Pancreas (tissue), 10 donors: ENCODE results near the gene DEAF1. TPM values are rescaled to one million over a fixed set of nuclear protein-coding genes. Genes with fewer than 3 reads are reported as not detected.
A peak's percentile ranks its signal among the peaks of the same experiment; 100 is the strongest.

ENCODE experiments used
- ATAC-seq, 4 donors: fragments of 200-7000 bp; cut with Tn5 transposase; one replicate each; pipeline versions ENCODE4 v1.8.0 to v1.9.1; 2020; ENCODE audit warnings: mild to moderate bottlenecking in 4 of 4, moderate library complexity in 4 of 4
- DNase-seq, 6 donors: peaks; one replicate each; pipeline ENCODE4 v3.0.0-alpha.2; 2020
- FAIRE-seq: peaks from 2 replicates; lab custom pipeline; 2012; peaks lifted over from hg19 to GRCh38; lab: Jason Lieb, UNC
- H3K27ac ChIP-seq, 4 donors: fragments of 200-600 bp; sonication (generic); 1 replicate in 3 of 4; 2 replicates in 1 of 4; pipeline versions ENCODE4 v1.5.0 to v1.8.0; 2020
- H3K27me3 ChIP-seq, 4 donors: fragments of 200-600 bp; one replicate each; pipeline ENCODE4 v1.8.0; 2021
- H3K36me3 ChIP-seq, 3 donors: fragments of 200-600 bp; sonication (generic) in 1 of 3; one replicate each; pipeline versions ENCODE4 v1.5.0 to v1.8.0; 2020 to 2021
- H3K4me1 ChIP-seq, 3 donors: fragments of 200-600 bp; one replicate each; pipeline ENCODE4 v1.8.0; 2021
- H3K4me3 ChIP-seq, 4 donors: fragments of 200-600 bp; sonication (generic) in 2 of 4; one replicate each; pipeline versions ENCODE4 v1.5.0 to v1.8.0; 2020 to 2021
- H3K9me3 ChIP-seq, 4 donors: fragments of 200-600 bp; one replicate each; pipeline ENCODE4 v1.8.0; 2021
- WGBS, 2 donors: extraction: QIAGEN DNeasy Blood & Tissue Kit; methylation state at CpG; one replicate each; pipeline ENCODE4 v1.1.7; 2013; 5-methylcytosine and 5-hydroxymethylcytosine counted together
- intact Hi-C, 3 donors: fragments of 100-400 bp; cut with DNase I; formaldehyde crosslinking; loops; one replicate each; pipeline versions ENCODE4 v1.11.1 to v1.14.2; 2022
- polyA plus RNA-seq, 2 donors: library from polyadenylated mRNA; stranded (reverse); fragments of 200-250 nt; gene quantifications; one replicate each; pipeline ENCODE4 v1.2.3, GENCODE V29; 2013
- total RNA-seq, 6 donors: library from RNA; stranded (reverse); fragmentation: NEBNext Ultra II Directional in 4 of 6; extraction: Animal tissue kit (Norgen Biotek cat#: 25700) in 4 of 6; gene quantifications; one replicate each; pipeline versions ENCODE4 v1.2.1 to v1.2.4, GENCODE V29; 2021 to 2023
- TF ChIP-seq, protein P1 (sequence below), 4 donors: fragments of 200-600 bp; sonication (generic) in 3 of 4; IDR thresholded peaks; one replicate each; pipeline versions ENCODE4 v1.5.0 to v1.8.0; 2021; ENCODE audit warnings: antibody characterized with exemption in 4 of 4
- donor health status: healthy with polysubstance abuse.
- donor health status: DM: no; HTN: no; CAD: no; lungs with moderate emphysema.
- donor health status: DM: no; HTN: no; CAD: no.
- donor health status: control.
- donor health status: control.
- donor health status: Bipolar disorder and iron deficiency.
- donor health status: DM: yes; HTN: yes; CAD: no.
- donor health status: DM: no; HTN: no; CAD: no.
- donor health status: DM: no; HTN: no; CAD: no.
- donor health status: DM: yes; HTN: yes; CAD: no.

Gene DEAF1
- total and polyA plus RNA-seq, 8 donors = 15.9 to 33.8 (median 21.0) TPM

DNA sequence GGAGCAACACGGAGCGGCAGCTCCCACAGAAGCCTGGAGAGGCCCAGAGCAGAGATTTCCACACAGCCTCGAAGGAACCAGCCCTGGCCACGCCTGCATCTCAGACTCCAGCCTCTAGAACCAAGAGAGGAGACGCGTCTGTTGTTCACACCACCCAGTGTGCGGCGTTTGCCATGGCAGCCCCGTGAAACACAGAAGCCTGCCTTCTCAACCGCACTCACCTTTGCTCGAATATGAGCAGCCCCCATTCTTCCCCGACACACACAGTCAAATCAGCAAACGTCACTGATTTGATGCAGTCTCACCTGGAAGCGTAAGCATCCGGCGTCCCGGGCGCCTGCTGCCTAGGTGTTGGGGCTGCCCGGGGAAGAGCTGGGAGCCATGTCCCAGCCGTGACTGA is 38.0 kb upstream of the DEAF1 start:
- ATAC-seq = no peak
- H3K36me3 ChIP-seq = no peaks in the 10 kb centered on the region
- DNase-seq = no peak
- no peak overlapping the region for H3K4me3 ChIP-seq
- TF ChIP-seq, protein P1, sequence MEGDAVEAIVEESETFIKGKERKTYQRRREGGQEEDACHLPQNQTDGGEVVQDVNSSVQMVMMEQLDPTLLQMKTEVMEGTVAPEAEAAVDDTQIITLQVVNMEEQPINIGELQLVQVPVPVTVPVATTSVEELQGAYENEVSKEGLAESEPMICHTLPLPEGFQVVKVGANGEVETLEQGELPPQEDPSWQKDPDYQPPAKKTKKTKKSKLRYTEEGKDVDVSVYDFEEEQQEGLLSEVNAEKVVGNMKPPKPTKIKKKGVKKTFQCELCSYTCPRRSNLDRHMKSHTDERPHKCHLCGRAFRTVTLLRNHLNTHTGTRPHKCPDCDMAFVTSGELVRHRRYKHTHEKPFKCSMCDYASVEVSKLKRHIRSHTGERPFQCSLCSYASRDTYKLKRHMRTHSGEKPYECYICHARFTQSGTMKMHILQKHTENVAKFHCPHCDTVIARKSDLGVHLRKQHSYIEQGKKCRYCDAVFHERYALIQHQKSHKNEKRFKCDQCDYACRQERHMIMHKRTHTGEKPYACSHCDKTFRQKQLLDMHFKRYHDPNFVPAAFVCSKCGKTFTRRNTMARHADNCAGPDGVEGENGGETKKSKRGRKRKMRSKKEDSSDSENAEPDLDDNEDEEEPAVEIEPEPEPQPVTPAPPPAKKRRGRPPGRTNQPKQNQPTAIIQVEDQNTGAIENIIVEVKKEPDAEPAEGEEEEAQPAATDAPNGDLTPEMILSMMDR (IDR thresholded peaks at IDR 0.05) = no peak
- no peaks in the 10 kb centered on the region for H3K9me3 ChIP-seq
- WGBS, 2 donors = 70 to 73% methylated on average over 20 of the region's 20 CpGs
- H3K4me1 ChIP-seq = peaks cover 0 to under 1% (median 0%) of the 10 kb centered on the region in 3 donors
- no peak overlapping the region for H3K27ac ChIP-seq
- FAIRE-seq = no peak
- no peaks in the 10 kb centered on the region for H3K27me3 ChIP-seq
- intact Hi-C loops = no loop called here

DNA sequence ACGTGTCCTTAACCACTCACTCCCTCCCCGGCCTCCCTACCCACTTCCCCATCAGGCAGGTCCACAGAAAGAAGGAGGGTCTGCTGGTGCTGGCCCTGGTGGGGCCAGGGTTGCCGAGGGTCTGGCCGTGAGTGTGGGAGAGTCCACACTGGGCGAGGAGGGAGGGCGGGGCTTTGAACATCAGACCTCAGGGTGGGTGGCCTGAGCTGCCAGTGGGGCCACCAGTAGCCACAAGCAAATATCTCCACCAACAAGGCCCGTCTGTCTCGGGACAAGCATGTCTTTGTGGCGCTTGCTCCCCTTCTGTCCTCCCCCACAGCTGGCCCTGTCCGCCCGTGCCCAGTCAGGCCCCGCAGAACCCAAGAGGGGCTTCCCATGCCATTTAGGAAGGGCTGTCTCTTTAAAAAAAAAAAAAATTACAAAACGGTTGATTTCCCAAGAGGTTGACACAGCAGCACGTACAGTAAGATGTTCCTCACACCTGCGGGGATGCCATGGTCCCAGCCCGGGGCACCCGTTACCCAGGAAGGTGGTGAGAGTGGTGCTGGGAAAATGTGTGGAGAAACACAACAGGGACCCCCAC is 34.6 kb upstream of the DEAF1 start:
- H3K27me3 ChIP-seq = no peaks in the 10 kb centered on the region
- intact Hi-C loops = loop anchor here in 1 of 3 donors (10.0 kb wide), 1 partner anchor 175 kb away; no protein-coding TSS in a partner anchor
- WGBS, 2 donors = 25 to 27% methylated on average over 17 of the region's 17 CpGs
- TF ChIP-seq, protein P1 (IDR thresholded peaks at IDR 0.05) = no peak
- no peaks in the 10 kb centered on the region for H3K36me3 ChIP-seq
- H3K4me1 ChIP-seq = peaks cover 8 to 15% (median 11%) of the 10 kb centered on the region in 3 donors
- H3K4me3 ChIP-seq = no peak overlapping the region
- no peaks in the 10 kb centered on the region for H3K9me3 ChIP-seq
- ATAC-seq (no peak), FAIRE-seq (no peak), DNase-seq (peak in 3 of 6 donors; percentile 20 to 73 (median 40))
- H3K27ac ChIP-seq = no peak overlapping the region

DNA sequence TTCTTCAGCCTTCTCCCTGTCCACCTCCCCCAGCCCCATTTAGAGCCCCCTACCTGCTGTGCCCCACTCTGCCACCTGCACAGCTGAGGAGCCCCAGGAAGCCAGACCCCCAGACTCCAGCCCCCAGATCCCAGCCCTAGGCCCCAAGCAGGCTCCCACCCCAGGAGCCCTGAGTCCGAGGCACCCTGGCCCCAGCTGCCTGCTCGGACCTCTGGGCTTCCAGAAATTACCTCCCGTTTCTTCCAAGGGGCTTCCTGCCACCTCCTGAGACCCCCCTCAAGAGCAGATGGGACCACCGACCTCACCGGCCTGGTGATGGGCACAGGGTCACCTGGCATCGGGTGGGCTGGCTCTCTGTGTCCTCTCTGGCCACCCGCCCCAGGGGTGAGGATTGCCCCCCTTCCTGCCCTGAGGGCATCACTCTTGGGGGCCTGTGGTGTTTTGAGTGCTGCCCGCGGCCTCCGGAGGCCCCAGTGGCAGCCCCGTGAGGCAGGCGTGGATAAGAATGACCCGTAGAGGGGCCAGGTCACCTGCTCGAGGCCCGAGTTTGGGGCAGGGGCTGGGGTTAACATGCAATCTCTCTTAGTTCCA is 34.0 kb upstream of the DEAF1 start:
- H3K27me3 ChIP-seq = no peaks in the 10 kb centered on the region
- TF ChIP-seq, protein P1 (IDR thresholded peaks at IDR 0.05) = no peak
- no peak overlapping the region for H3K4me3 ChIP-seq
- H3K9me3 ChIP-seq = no peaks in the 10 kb centered on the region
- DNase-seq (peak in 5 of 6 donors; percentile 19 to 66 (median 48)), ATAC-seq (no peak), FAIRE-seq (no peak)
- H3K27ac ChIP-seq = no peak overlapping the region
- no peaks in the 10 kb centered on the region for H3K36me3 ChIP-seq
- intact Hi-C loops = loop anchor here in 1 of 3 donors (10.0 kb wide), 1 partner anchor 174 kb away; no protein-coding TSS in a partner anchor
- peaks cover 8 to 15% (median 11%) of the 10 kb centered on the region in 3 donors for H3K4me1 ChIP-seq
- 39 to 58% methylated on average over 15 of the region's 15 CpGs for WGBS, 2 donors

DNA sequence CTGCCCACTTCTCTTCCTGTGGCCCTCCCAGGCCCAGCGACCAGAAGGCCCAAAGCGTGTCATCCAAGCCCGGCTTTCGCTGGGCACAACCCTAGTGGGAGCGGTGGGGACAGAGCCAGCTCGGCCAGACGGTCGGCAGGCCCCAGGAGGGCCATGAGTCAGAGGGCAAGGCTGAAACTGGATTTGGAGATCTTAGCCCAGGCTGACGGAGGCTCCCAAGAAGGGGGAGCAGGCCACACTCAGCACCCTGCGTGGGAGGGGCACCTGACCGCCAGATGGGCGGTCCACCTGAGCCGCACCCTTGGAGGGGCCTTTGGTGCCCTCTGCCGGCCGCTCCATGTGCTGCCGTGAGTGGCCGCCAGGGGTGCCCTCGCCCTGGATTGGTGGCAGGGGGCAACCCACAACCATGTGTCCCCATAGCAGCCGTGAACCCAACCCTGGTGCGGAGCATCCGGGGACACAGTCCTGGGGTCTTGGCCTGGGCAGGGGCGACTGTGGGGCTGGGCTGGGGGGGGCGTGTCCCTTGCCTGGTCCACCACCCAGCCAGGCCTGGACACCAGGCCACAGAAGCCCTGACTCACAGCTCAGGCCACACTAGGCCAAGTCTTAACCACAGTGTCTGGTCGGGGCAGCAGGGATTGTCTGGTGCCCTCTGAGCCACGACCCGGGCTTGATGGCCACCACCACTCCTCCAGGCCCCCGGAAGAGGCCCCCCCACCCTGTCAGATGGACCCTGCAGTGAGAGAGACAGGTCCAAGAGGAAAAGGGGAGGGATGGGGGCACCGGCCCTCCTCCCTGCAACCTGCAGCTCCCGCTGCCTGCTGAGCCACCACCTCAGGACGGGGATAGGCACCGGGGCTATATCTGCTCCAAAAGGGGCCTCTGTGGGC is 33.1 kb upstream of the DEAF1 start:
- H3K4me1 ChIP-seq = peaks cover 8 to 15% (median 11%) of the 10 kb centered on the region in 3 donors
- ATAC-seq (peak; percentile 70 to 87 (median 84)), DNase-seq (peak; percentile 78 to 96 (median 92)), FAIRE-seq (no peak)
- H3K36me3 ChIP-seq = no peaks in the 10 kb centered on the region
- H3K4me3 ChIP-seq = no peak overlapping the region
- H3K9me3 ChIP-seq = no peaks in the 10 kb centered on the region
- H3K27me3 ChIP-seq = no peaks in the 10 kb centered on the region
- H3K27ac ChIP-seq = peak overlapping the region; percentile 8 to 86 (median 18)
- intact Hi-C loops = loop anchor here in 1 of 3 donors (10.0 kb wide), 1 partner anchor 173 kb away; no protein-coding TSS in a partner anchor
- WGBS, 2 donors = 24 to 28% methylated on average over 31 of the region's 31 CpGs
- TF ChIP-seq, protein P1 (IDR thresholded peaks at IDR 0.05) = peak; percentile 94 to 99 (median 96)
